ENCODE results near the gene OR2A25.

- TF ChIP-seq, protein P1, sequence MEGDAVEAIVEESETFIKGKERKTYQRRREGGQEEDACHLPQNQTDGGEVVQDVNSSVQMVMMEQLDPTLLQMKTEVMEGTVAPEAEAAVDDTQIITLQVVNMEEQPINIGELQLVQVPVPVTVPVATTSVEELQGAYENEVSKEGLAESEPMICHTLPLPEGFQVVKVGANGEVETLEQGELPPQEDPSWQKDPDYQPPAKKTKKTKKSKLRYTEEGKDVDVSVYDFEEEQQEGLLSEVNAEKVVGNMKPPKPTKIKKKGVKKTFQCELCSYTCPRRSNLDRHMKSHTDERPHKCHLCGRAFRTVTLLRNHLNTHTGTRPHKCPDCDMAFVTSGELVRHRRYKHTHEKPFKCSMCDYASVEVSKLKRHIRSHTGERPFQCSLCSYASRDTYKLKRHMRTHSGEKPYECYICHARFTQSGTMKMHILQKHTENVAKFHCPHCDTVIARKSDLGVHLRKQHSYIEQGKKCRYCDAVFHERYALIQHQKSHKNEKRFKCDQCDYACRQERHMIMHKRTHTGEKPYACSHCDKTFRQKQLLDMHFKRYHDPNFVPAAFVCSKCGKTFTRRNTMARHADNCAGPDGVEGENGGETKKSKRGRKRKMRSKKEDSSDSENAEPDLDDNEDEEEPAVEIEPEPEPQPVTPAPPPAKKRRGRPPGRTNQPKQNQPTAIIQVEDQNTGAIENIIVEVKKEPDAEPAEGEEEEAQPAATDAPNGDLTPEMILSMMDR (IDR thresholded peaks at IDR 0.05) = no peak
- TF ChIP-seq CBFB (CRISPR knock-in tag; IDR thresholded peaks at IDR 0.05; ENCODE audit: low read depth) (no peak), SMAD4 (CRISPR knock-in tag; IDR thresholded peaks at IDR 0.05) (no peak), FOXP1 (CRISPR knock-in tag; IDR thresholded peaks at IDR 0.05; ENCODE audit: borderline replicate concordance) (no peak)
Measured at GRCh38 chr7:144022169-144022568, 47.4 kb upstream of the OR2A25 start.

Data from WTC11 (cell line).